HG03378 (cell line): ENCODE results near the gene GNB2.
A peak's percentile ranks its signal among the peaks of the same experiment; 100 is the strongest.

ENCODE experiments used
- ATAC-seq: cut with Tn5 transposase; IDR thresholded peaks from one replicate; pipeline ENCODE4 v1.9.1; 2021; ENCODE audit warnings: mild to moderate bottlenecking, moderate library complexity; ENCODE audit not compliant: unreplicated experiment

Gene GNB2

GRCh38 chr7:100673302-100673941 is at the start of gene GNB2:
GNB2 (plus strand) TSS chr7:100673740; CDS start chr7:100676266, 2,526 bp downstream.
- peak; percentile 56 for ATAC-seq

GRCh38 chr7:100623951-100624824 is 49.4 kb upstream of the GNB2 start:
- no peak for ATAC-seq

GRCh38 chr7:100626055-100626454 is 47.5 kb upstream of the GNB2 start:
- ATAC-seq: no peak

- peak; percentile 45 for ATAC-seq
Observed at GRCh38 chr7:100626530-100627237, 46.9 kb upstream of the GNB2 start.

- ATAC-seq: no peak
Observed at GRCh38 chr7:100627238-100627549, 46.3 kb upstream of the GNB2 start.

- ATAC-seq: no peak
Observed at GRCh38 chr7:100629117-100629716, 44.3 kb upstream of the GNB2 start.

- ATAC-seq: no peak
Observed at GRCh38 chr7:100630066-100630465, 43.5 kb upstream of the GNB2 start.

- ATAC-seq: no peak
Observed at GRCh38 chr7:100632951-100633717, 40.4 kb upstream of the GNB2 start.

GRCh38 chr7:100639995-100640516 is 33.5 kb upstream of the GNB2 start:
- no peak for ATAC-seq

GRCh38 chr7:100640517-100641440 is 32.8 kb upstream of the GNB2 start:
- ATAC-seq: no peak

- ATAC-seq: no peak
Observed at GRCh38 chr7:100641463-100641859, 32.1 kb upstream of the GNB2 start, which contains the start of gene TFR2. TFR2 (minus strand) TSS chr7:100641552; CDS start chr7:100641509, 43 bp downstream.

GRCh38 chr7:100641860-100642533 is 31.5 kb upstream of the GNB2 start:
- no peak for ATAC-seq

- no peak for ATAC-seq
Observed at GRCh38 chr7:100642534-100642907, 31.0 kb upstream of the GNB2 start.

- no peak for ATAC-seq
Observed at GRCh38 chr7:100649826-100650565, 23.5 kb upstream of the GNB2 start.

GRCh38 chr7:100654908-100655831 is 18.4 kb upstream of the GNB2 start:
- ATAC-seq: no peak

- ATAC-seq: no peak
Observed at GRCh38 chr7:100655908-100656674, 17.4 kb upstream of the GNB2 start, which contains the start of gene ACTL6B. ACTL6B (minus strand) TSS chr7:100656448; CDS start chr7:100656354, 94 bp downstream.
